GM12878 (cell line): ENCODE data around the gene SMIM31. TPM values are rescaled to one million over a fixed set of nuclear protein-coding genes. Genes with fewer than 3 reads are reported as not detected.

Experiments used
- ATAC-seq: fragments of 200-7000 bp; cut with Tn5 transposase; 3 replicates; pipeline ENCODE4 v1.9.1; 2020; ENCODE audit warnings: mild to moderate bottlenecking, moderate library complexity
- BruUV-seq: library from RNA; stranded (reverse); fragments of 400-500 nt; replicated peaks from 2 replicates; lab custom pipeline; 2021; lab: Mats Ljungman, UMichigan
- CTCF ChIA-PET: fragments of 300-600 bp; sonication (Branson Sonifier 250); formaldehyde crosslinking; extraction: SDS; loops from one replicate; lab custom pipeline; 2021; ENCODE audit warnings: inconsistent platforms; lab: Yijun Ruan, JAX
- POLR2A ChIA-PET: fragments of 350-600 bp; formaldehyde crosslinking; extraction: SDS; loops from one replicate; lab custom pipeline; 2021; ENCODE audit warnings: inconsistent platforms; lab: Charles Lee
- RAD21 ChIA-PET: fragments of 300-600 bp; sonication (Branson Sonifier 250); formaldehyde crosslinking; loops from one replicate; lab custom pipeline; 2023; ENCODE audit warnings: antibody characterized with exemption; ENCODE audit not compliant: unreplicated experiment; lab: Charles Lee
- SMC1A ChIA-PET: fragments of 300-600 bp; sonication (Branson Sonifier 250); formaldehyde crosslinking; loops from one replicate; lab custom pipeline; 2023; ENCODE audit not compliant: unreplicated experiment, uncharacterized antibody; lab: Charles Lee
- DNase-seq: peaks from one replicate; pipeline ENCODE4 v3.0.0-alpha.2; 2011; ENCODE audit warnings: low read depth, low spot score
- FAIRE-seq: peaks from 3 replicates; lab custom pipeline; 2011; peaks lifted over from hg19 to GRCh38; lab: Jason Lieb, UNC
- H2AFZ ChIP-seq: 2 replicates; pipeline ENCODE4 v1.6.0; 2011; ENCODE audit warnings: low read depth, low read length, control low read depth; ENCODE audit not compliant: control insufficient read depth
- H3K27ac ChIP-seq: 2 replicates; pipeline ENCODE4 v1.5.1; 2011; ENCODE audit warnings: control low read depth; ENCODE audit not compliant: control insufficient read depth, insufficient read depth
- H3K27me3 ChIP-seq, 2 experiments: replicated peaks in 1 of 2; 2 replicates each; pipeline versions ENCODE4 v1.6.0 to v1.6.1; 2011; ENCODE audit warnings: low read length in 1 of 2; ENCODE audit not compliant: control insufficient read depth in 2 of 2, insufficient read depth in 2 of 2
- H3K36me3 ChIP-seq, 2 experiments: 2 replicates each; pipeline ENCODE4 v1.5.1; 2011; ENCODE audit warnings: low read length in 1 of 2; ENCODE audit not compliant: control insufficient read depth in 2 of 2, insufficient read depth in 2 of 2
- H3K4me1 ChIP-seq: 2 replicates; pipeline ENCODE4 v1.6.1; 2011; ENCODE audit warnings: mild to moderate bottlenecking, low read length, moderate library complexity, mixed read lengths; ENCODE audit not compliant: control insufficient read depth, insufficient read depth
- H3K4me2 ChIP-seq: 2 replicates; pipeline ENCODE4 v1.6.0; 2011; ENCODE audit warnings: control low read depth; ENCODE audit not compliant: control insufficient read depth, insufficient read depth
- H3K4me3 ChIP-seq: fragments of 200-600 bp; sonication (generic); 2 replicates; pipeline ENCODE4 v1.5.1; 2016
- H3K79me2 ChIP-seq: 2 replicates; pipeline ENCODE4 v1.6.0; 2011; ENCODE audit warnings: low read length; ENCODE audit not compliant: control insufficient read depth, insufficient read depth
- H3K9ac ChIP-seq: 2 replicates; pipeline ENCODE4 v1.8.0; 2011; ENCODE audit warnings: low read length, control low read depth, mixed read lengths; ENCODE audit not compliant: control insufficient read depth, insufficient read depth
- H3K9me3 ChIP-seq: replicated peaks from 3 replicates; pipeline ENCODE4 v1.5.1; 2011; ENCODE audit warnings: mild to moderate bottlenecking, low read length; ENCODE audit not compliant: control insufficient read depth, insufficient read depth
- H4K20me1 ChIP-seq: 2 replicates; pipeline ENCODE4 v1.6.0; 2011; ENCODE audit not compliant: control insufficient read depth, insufficient read depth
- ATF2 ChIP-seq: IDR thresholded peaks from 2 replicates; pipeline ENCODE4 v1.6.1; 2012; ENCODE audit warnings: low read length, inconsistent platforms
- BCL11A ChIP-seq: IDR thresholded peaks from 2 replicates; pipeline ENCODE4 v1.6.1; 2011; ENCODE audit warnings: low read depth, low read length
- CTCF ChIP-seq, 3 experiments: IDR thresholded peaks in 2 of 3; conservative IDR thresholded peaks in 1 of 3; 2 replicates each; pipeline ENCODE4 v1.5.1; 2011; ENCODE audit warnings: low read depth in 3 of 3, low read length in 3 of 3, mild to moderate bottlenecking in 3 of 3, control low read depth in 2 of 3, moderate library complexity in 2 of 3, inconsistent platforms in 1 of 3, mixed read lengths in 1 of 3; ENCODE audit not compliant: control insufficient read depth in 2 of 3, insufficient read depth in 1 of 3; ENCODE audit errors: extremely low read depth in 1 of 3
- DPF2 ChIP-seq: fragments of 450-650 bp; IDR thresholded peaks from 2 replicates; pipeline ENCODE4 v1.6.1; 2017; ENCODE audit warnings: mild to moderate bottlenecking
- E2F8 ChIP-seq: fragments of 450-650 bp; IDR thresholded peaks from 2 replicates; pipeline ENCODE4 v1.6.1; 2018; ENCODE audit warnings: mild to moderate bottlenecking, low read depth, moderate library complexity; ENCODE audit not compliant: partially characterized antibody
- FOXK2 ChIP-seq: fragments of 450-650 bp; IDR thresholded peaks from 2 replicates; pipeline ENCODE4 v1.6.1; 2017; ENCODE audit warnings: mild to moderate bottlenecking, moderate library complexity
- KDM1A ChIP-seq: fragments of 200-600 bp; sonication (generic); IDR thresholded peaks from 2 replicates; pipeline ENCODE4 v1.6.1; 2016; ENCODE audit warnings: borderline replicate concordance
- LARP7 ChIP-seq: fragments of 450-650 bp; IDR thresholded peaks from 2 replicates; pipeline ENCODE4 v1.6.1; 2017; ENCODE audit warnings: mild to moderate bottlenecking
- PAX8 ChIP-seq: fragments of 450-650 bp; IDR thresholded peaks from 2 replicates; pipeline ENCODE4 v1.6.1; 2017; ENCODE audit warnings: mild to moderate bottlenecking, moderate library complexity
- PRDM15 ChIP-seq: fragments of 450-650 bp; formaldehyde crosslinking; IDR thresholded peaks from 2 replicates; pipeline ENCODE4 v1.4.0; 2020; ENCODE audit warnings: mild to moderate bottlenecking, moderate library complexity
- RELB ChIP-seq: fragments of 450-650 bp; IDR thresholded peaks from 2 replicates; pipeline ENCODE4 v1.6.1; 2017; ENCODE audit warnings: low read depth, mild to moderate bottlenecking, moderate library complexity
- TAF1 ChIP-seq: IDR thresholded peaks from 2 replicates; pipeline ENCODE4 v1.6.1; 2011; ENCODE audit warnings: mild to moderate bottlenecking, low read depth, low read length, borderline replicate concordance
- WGBS: methylation state at CpG from one replicate; pipeline ENCODE4 v1.1.6; 2016; ENCODE audit warnings: low lambda C conversion rate; ENCODE audit not compliant: insufficient replicate concordance, insufficient coverage; ENCODE audit errors: missing lambda C conversion rate; 5-methylcytosine and 5-hydroxymethylcytosine counted together
- in situ Hi-C: fragments of 300-500 bp; cut with MboI; formaldehyde crosslinking; loops from 9 replicates; pipeline ENCODE4 v1.14.3; 2018; ENCODE audit warnings: mixed read lengths
- intact Hi-C: fragments of 100-400 bp; cut with micrococcal nuclease; formaldehyde crosslinking; loops from one replicate; pipeline ENCODE4 v1.14.2; 2022; ENCODE audit not compliant: unreplicated experiment
- polyA plus RNA-seq, 11 experiments: library from polyadenylated mRNA; depleted of rRNA in 4 of 11; unstranded in 6 of 11; stranded (reverse) in 5 of 11; fragments of >200 nt; fragmentation: Nextera tagmentation in 4 of 11; fragmentation: Illumina TruSeq in 1 of 11; extraction: Ambion mirVana in 4 of 11; extraction: Trizol in 1 of 11; gene quantifications; 1 replicate in 1 of 11; 2 replicates in 10 of 11; pipeline versions ENCODE4 v1.2.1 to v1.2.3, GENCODE V29; 2011 to 2016; ENCODE audit warnings: inconsistent platforms in 2 of 11, missing spikeins in 2 of 11, low read depth in 1 of 11
- total RNA-seq, 4 experiments: library from RNA; depleted of rRNA in 3 of 4; stranded (reverse); fragments of >200 nt in 3 of 4; fragmentation: Illumina TruSeq in 1 of 4; extraction: Trizol in 1 of 4; gene quantifications; 2 replicates each; pipeline versions ENCODE4 v1.2.1 to v1.2.3, GENCODE V29; 2013 to 2021

The SMIM31 gene
- total and polyA plus RNA-seq, 10 of the 15 experiments (the other 5 are each of a cell fraction or from before 2014, with no cell fraction given) = not detected

GRCh38 chr4:164706675-164707074 is 47.3 kb upstream of the SMIM31 start:
- H3K9ac ChIP-seq = no peak overlapping the region
- SMC1A ChIA-PET = no interaction called here
- H3K4me3 ChIP-seq = no peak overlapping the region
- no peak overlapping the region for H3K4me2 ChIP-seq
- CTCF ChIA-PET = interaction anchor here (1.6 kb wide), 1 partner anchor 7 kb away, joined by 3 read pairs; no protein-coding TSS in a partner anchor
- no peak for TF ChIP-seq PAX8
- no peak for TF ChIP-seq DPF2
- TF ChIP-seq BCL11A = no peak
- no peak for TF ChIP-seq KDM1A
- no peak for TF ChIP-seq LARP7
- TF ChIP-seq E2F8 = no peak
- no peak for TF ChIP-seq TAF1
- no peak for TF ChIP-seq RELB
- no peak for TF ChIP-seq CTCF (IDR thresholded peaks at IDR 0.05 in 2 of 3, conservative IDR thresholded peaks at IDR 0.05 in 1 of 3; ENCODE audit: control insufficient read depth in 2 of 3, extremely low read depth in 1 of 3, insufficient read depth in 1 of 3, low read depth in 3 of 3, low read length in 3 of 3)
- no peak for TF ChIP-seq ATF2
- no peak for TF ChIP-seq PRDM15
- TF ChIP-seq FOXK2 = no peak
- intact Hi-C loops (no loop called here), in situ Hi-C loops (no loop called here)
- H3K4me1 ChIP-seq = no peaks in the 10 kb centered on the region
- WGBS = 45% methylated on average over 4 of the region's 4 CpGs
- no peaks in the 10 kb centered on the region for H3K36me3 ChIP-seq
- no peak overlapping the region for H3K27ac ChIP-seq
- no peak overlapping the region for H2AFZ ChIP-seq
- 0 out of 4 replicates have a peak, but pooled peaks cover 0 to 2% of the 10 kb centered on the region in 2 experiments for H3K27me3 ChIP-seq
- DNase-seq = no peak
- no peaks in the 10 kb centered on the region for H4K20me1 ChIP-seq
- RAD21 ChIA-PET = no interaction called here
- no peaks in the 10 kb centered on the region for H3K79me2 ChIP-seq
- POLR2A ChIA-PET = no interaction called here
- FAIRE-seq = no peak
- H3K9me3 ChIP-seq = no peaks in the 10 kb centered on the region
- no TSS peak for BruUV-seq
- ATAC-seq = no peak
